ENCODE measurements around the gene SEC14L3. TPM values are rescaled to one million over a fixed set of nuclear protein-coding genes. Genes with fewer than 3 reads are reported as not detected.

Gene SEC14L3
- total RNA-seq (not detected), polyA plus RNA-seq (not detected)
- long read RNA-seq, donor 1 = 0 reads
- long read RNA-seq, donor 2 = 0 reads

GRCh38 chr22:30471616-30472318 lies at the start of gene SEC14L3:
TSS of gene SEC14L3 (minus strand) at chr22:30472017. CDS start at chr22:30471958, 59 bp downstream.
- H3K4me1 ChIP-seq (ENCODE audit: control insufficient read depth in 1 of 2, insufficient read depth in 2 of 2, low read length in 2 of 2) = no peaks in the 10 kb centered on the region
- H3K36me3 ChIP-seq (ENCODE audit: control insufficient read depth in 1 of 2, insufficient read depth in 2 of 2, low read length in 1 of 2) = no peaks in the 10 kb centered on the region
- no peak within 1 kb of the TSS for H3K4me3 ChIP-seq (ENCODE audit: low read length in 2 of 2)
- DNase-seq (no peak), ATAC-seq (ENCODE audit: low FRiP score) (no peak)
- intact Hi-C loops (cut with DNase I) = loop anchor here in 1 of 2 donors (2.0 kb wide), 1 partner anchor 25 kb away; no protein-coding TSS in a partner anchor
- H3K27ac ChIP-seq (ENCODE audit: low read depth in 1 of 2, low read length in 2 of 2) = no peak within 1 kb of the TSS
- H3K9me3 ChIP-seq (ENCODE audit: control insufficient read depth, low read length) = no peaks in the 10 kb centered on the region
- H3K27me3 ChIP-seq (ENCODE audit: control insufficient read depth in 1 of 2, insufficient read depth in 2 of 2, low read length in 1 of 2) = peaks cover 0 to 2% of the 10 kb centered on the region in 2 donors
- 58% methylated on average over 13 of the region's 13 CpGs for WGBS, 2 donors

GRCh38 chr22:30519842-30520425 lies 48.1 kb upstream of the SEC14L3 start:
- intact Hi-C loops (cut with DNase I) = no loop called here
- Histone ChIP-seq H3K4me3 (ENCODE audit: low read length in 2 of 2) (no peak overlapping the region), H3K27ac (ENCODE audit: low read depth in 1 of 2, low read length in 2 of 2) (no peak overlapping the region), H3K4me1 (ENCODE audit: control insufficient read depth in 1 of 2, insufficient read depth in 2 of 2, low read length in 2 of 2) (no peaks in the 10 kb centered on the region), H3K9me3 (ENCODE audit: control insufficient read depth, low read length) (no peaks in the 10 kb centered on the region), H3K27me3 (ENCODE audit: control insufficient read depth in 1 of 2, insufficient read depth in 2 of 2, low read length in 1 of 2) (no peaks in the 10 kb centered on the region), H3K36me3 (ENCODE audit: control insufficient read depth in 1 of 2, insufficient read depth in 2 of 2, low read length in 1 of 2) (no peaks in the 10 kb centered on the region)
- 78 to 79% methylated on average over 7 of the region's 7 CpGs for WGBS, 2 donors
- ATAC-seq (ENCODE audit: low FRiP score) (no peak), DNase-seq (no peak)

- Histone ChIP-seq H3K27me3 (ENCODE audit: control insufficient read depth in 1 of 2, insufficient read depth in 2 of 2, low read length in 1 of 2) (no peaks in the 10 kb centered on the region), H3K27ac (ENCODE audit: low read depth in 1 of 2, low read length in 2 of 2) (no peak overlapping the region), H3K36me3 (ENCODE audit: control insufficient read depth in 1 of 2, insufficient read depth in 2 of 2, low read length in 1 of 2) (no peaks in the 10 kb centered on the region), H3K4me1 (ENCODE audit: control insufficient read depth in 1 of 2, insufficient read depth in 2 of 2, low read length in 2 of 2) (no peaks in the 10 kb centered on the region), H3K9me3 (ENCODE audit: control insufficient read depth, low read length) (peaks cover 4% of the 10 kb centered on the region), H3K4me3 (ENCODE audit: low read length in 2 of 2) (no peak overlapping the region)
- WGBS, 2 donors = 75 to 81% methylated on average over 5 of the region's 5 CpGs
- DNase-seq (no peak), ATAC-seq (ENCODE audit: low FRiP score) (no peak)
- intact Hi-C loops (cut with DNase I) = no loop called here
Measured at GRCh38 chr22:30516731-30517130, 44.9 kb upstream of the SEC14L3 start.

GRCh38 chr22:30516273-30516672 lies 44.5 kb upstream of the SEC14L3 start:
- WGBS, 2 donors = 88 to 90% methylated on average over 6 of the region's 6 CpGs
- peaks cover 4% of the 10 kb centered on the region for H3K9me3 ChIP-seq (ENCODE audit: control insufficient read depth, low read length)
- no peak overlapping the region for H3K27ac ChIP-seq (ENCODE audit: low read depth in 1 of 2, low read length in 2 of 2)
- no peak overlapping the region for H3K4me3 ChIP-seq (ENCODE audit: low read length in 2 of 2)
- no peaks in the 10 kb centered on the region for H3K4me1 ChIP-seq (ENCODE audit: control insufficient read depth in 1 of 2, insufficient read depth in 2 of 2, low read length in 2 of 2)
- no peaks in the 10 kb centered on the region for H3K36me3 ChIP-seq (ENCODE audit: control insufficient read depth in 1 of 2, insufficient read depth in 2 of 2, low read length in 1 of 2)
- DNase-seq (no peak), ATAC-seq (ENCODE audit: low FRiP score) (no peak)
- no peaks in the 10 kb centered on the region for H3K27me3 ChIP-seq (ENCODE audit: control insufficient read depth in 1 of 2, insufficient read depth in 2 of 2, low read length in 1 of 2)
- intact Hi-C loops (cut with DNase I) = no loop called here

GRCh38 chr22:30514252-30514651 lies 42.4 kb upstream of the SEC14L3 start:
- no peak overlapping the region for H3K4me3 ChIP-seq (ENCODE audit: low read length in 2 of 2)
- no peaks in the 10 kb centered on the region for H3K4me1 ChIP-seq (ENCODE audit: control insufficient read depth in 1 of 2, insufficient read depth in 2 of 2, low read length in 2 of 2)
- no peaks in the 10 kb centered on the region for H3K36me3 ChIP-seq (ENCODE audit: control insufficient read depth in 1 of 2, insufficient read depth in 2 of 2, low read length in 1 of 2)
- H3K27ac ChIP-seq (ENCODE audit: low read depth in 1 of 2, low read length in 2 of 2) = no peak overlapping the region
- 76 to 80% methylated on average over 4 of the region's 4 CpGs for WGBS, 2 donors
- H3K9me3 ChIP-seq (ENCODE audit: control insufficient read depth, low read length) = peaks cover 4% of the 10 kb centered on the region
- no peaks in the 10 kb centered on the region for H3K27me3 ChIP-seq (ENCODE audit: control insufficient read depth in 1 of 2, insufficient read depth in 2 of 2, low read length in 1 of 2)
- intact Hi-C loops (cut with DNase I) = no loop called here
- ATAC-seq (ENCODE audit: low FRiP score) (no peak), DNase-seq (no peak)

GRCh38 chr22:30513462-30513861 lies 41.6 kb upstream of the SEC14L3 start:
- no peak overlapping the region for H3K27ac ChIP-seq (ENCODE audit: low read depth in 1 of 2, low read length in 2 of 2)
- WGBS, 2 donors = 90 to 91% methylated on average over 6 of the region's 6 CpGs
- intact Hi-C loops (cut with DNase I) = no loop called here

GRCh38 chr22:30511911-30512310 lies 40.1 kb upstream of the SEC14L3 start:
- Histone ChIP-seq H3K4me3 (ENCODE audit: low read length in 2 of 2) (no peak overlapping the region), H3K36me3 (ENCODE audit: control insufficient read depth in 1 of 2, insufficient read depth in 2 of 2, low read length in 1 of 2) (no peaks in the 10 kb centered on the region), H3K4me1 (ENCODE audit: control insufficient read depth in 1 of 2, insufficient read depth in 2 of 2, low read length in 2 of 2) (no peaks in the 10 kb centered on the region), H3K9me3 (ENCODE audit: control insufficient read depth, low read length) (peaks cover 4% of the 10 kb centered on the region), H3K27me3 (ENCODE audit: control insufficient read depth in 1 of 2, insufficient read depth in 2 of 2, low read length in 1 of 2) (no peaks in the 10 kb centered on the region), H3K27ac (ENCODE audit: low read depth in 1 of 2, low read length in 2 of 2) (no peak overlapping the region)
- ATAC-seq (ENCODE audit: low FRiP score) (no peak), DNase-seq (no peak)
- 88 to 89% methylated on average over 7 of the region's 7 CpGs for WGBS, 2 donors
- intact Hi-C loops (cut with DNase I) = no loop called here

More at GRCh38 chr22:30513462-30513861, 41.6 kb upstream of the SEC14L3 start:
- Histone ChIP-seq H3K4me1 (ENCODE audit: control insufficient read depth in 1 of 2, insufficient read depth in 2 of 2, low read length in 2 of 2) (no peaks in the 10 kb centered on the region), H3K4me3 (ENCODE audit: low read length in 2 of 2) (no peak overlapping the region), H3K36me3 (ENCODE audit: control insufficient read depth in 1 of 2, insufficient read depth in 2 of 2, low read length in 1 of 2) (no peaks in the 10 kb centered on the region), H3K27me3 (ENCODE audit: control insufficient read depth in 1 of 2, insufficient read depth in 2 of 2, low read length in 1 of 2) (no peaks in the 10 kb centered on the region), H3K9me3 (ENCODE audit: control insufficient read depth, low read length) (peaks cover 4% of the 10 kb centered on the region)
- DNase-seq (no peak), ATAC-seq (ENCODE audit: low FRiP score) (no peak)

- no peaks in the 10 kb centered on the region for H3K4me1 ChIP-seq (ENCODE audit: control insufficient read depth in 1 of 2, insufficient read depth in 2 of 2, low read length in 2 of 2)
- H3K36me3 ChIP-seq (ENCODE audit: control insufficient read depth in 1 of 2, insufficient read depth in 2 of 2, low read length in 1 of 2) = no peaks in the 10 kb centered on the region
- peaks cover 4% of the 10 kb centered on the region for H3K9me3 ChIP-seq (ENCODE audit: control insufficient read depth, low read length)
- 64 to 74% methylated on average over 9 of the region's 9 CpGs for WGBS, 2 donors
- no peaks in the 10 kb centered on the region for H3K27me3 ChIP-seq (ENCODE audit: control insufficient read depth in 1 of 2, insufficient read depth in 2 of 2, low read length in 1 of 2)
- DNase-seq (no peak), ATAC-seq (ENCODE audit: low FRiP score) (no peak)
- no peak overlapping the region for H3K27ac ChIP-seq (ENCODE audit: low read depth in 1 of 2, low read length in 2 of 2)
- no peak overlapping the region for H3K4me3 ChIP-seq (ENCODE audit: low read length in 2 of 2)
- intact Hi-C loops (cut with DNase I) = no loop called here
Measured at GRCh38 chr22:30511109-30511508, 39.3 kb upstream of the SEC14L3 start.

GRCh38 chr22:30508216-30508615 lies 36.4 kb upstream of the SEC14L3 start:
- no peak overlapping the region for H3K4me3 ChIP-seq (ENCODE audit: low read length in 2 of 2)
- WGBS, 2 donors = 57 to 92% methylated on average over 5 of the region's 5 CpGs
- no peaks in the 10 kb centered on the region for H3K27me3 ChIP-seq (ENCODE audit: control insufficient read depth in 1 of 2, insufficient read depth in 2 of 2, low read length in 1 of 2)
- H3K4me1 ChIP-seq (ENCODE audit: control insufficient read depth in 1 of 2, insufficient read depth in 2 of 2, low read length in 2 of 2) = no peaks in the 10 kb centered on the region
- H3K27ac ChIP-seq (ENCODE audit: low read depth in 1 of 2, low read length in 2 of 2) = no peak overlapping the region
- no peak for ATAC-seq (ENCODE audit: low FRiP score)
- H3K36me3 ChIP-seq (ENCODE audit: control insufficient read depth in 1 of 2, insufficient read depth in 2 of 2, low read length in 1 of 2) = no peaks in the 10 kb centered on the region
- intact Hi-C loops (cut with DNase I) = no loop called here
- H3K9me3 ChIP-seq (ENCODE audit: control insufficient read depth, low read length) = peaks cover 2% of the 10 kb centered on the region
- DNase-seq = no peak
